Activated CD4-positive, CD25-positive, alpha-beta regulatory T cell treated with anti-CD3 and anti-CD28 coated beads, Interleukin-2, amount 50 U/mL, for 72 hours (primary cell): Measurements from ENCODE around the gene KIRREL3.
"Not testable (repeated sequence)": the region's sequence is repeated elsewhere in the genome, so short reads cannot be mapped to it uniquely, and the experiment has no call there.

Experiments used
- DNase-seq: peaks from one replicate; pipeline ENCODE4 v3.0.0; 2021

Gene KIRREL3

GRCh38 chr11:126391970-126392632 is 608.5 kb downstream of the KIRREL3 start:
- no peak for DNase-seq

DNA sequence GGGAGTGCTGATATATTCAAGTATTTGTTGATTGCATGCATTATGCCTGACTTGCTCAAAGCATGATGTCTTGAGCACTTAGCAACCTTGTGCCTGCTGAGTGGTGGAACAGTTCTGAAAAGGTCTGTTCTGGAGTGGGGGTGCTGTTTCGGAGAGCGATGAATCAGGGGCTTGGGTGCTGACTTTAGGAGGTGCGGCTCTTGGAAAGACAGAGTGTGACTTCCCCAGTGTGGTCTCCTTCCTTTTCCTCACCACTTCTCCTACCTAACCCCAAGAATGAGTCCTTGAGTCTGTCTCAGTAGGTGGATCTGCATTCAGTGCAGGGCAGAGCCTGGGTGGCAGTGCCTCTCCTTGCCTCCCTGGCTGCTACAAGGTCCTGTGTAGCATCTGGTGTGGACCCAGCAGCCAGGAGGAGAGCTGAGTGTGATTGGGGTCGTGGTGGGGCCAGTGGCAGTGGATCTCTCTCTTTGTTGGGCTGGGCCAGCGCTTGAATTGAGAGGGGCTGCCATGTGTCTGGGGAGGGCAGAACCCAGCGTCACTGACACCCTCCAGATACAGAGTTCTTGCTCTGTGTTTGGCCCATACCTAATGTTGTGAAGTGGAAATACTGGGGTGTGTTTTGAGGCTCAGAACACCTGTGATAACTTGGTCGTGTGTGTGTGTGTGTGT is 609.1 kb downstream of the KIRREL3 start:
- DNase-seq, result no peak

GRCh38 chr11:126390272-126390867 is 610.2 kb downstream of the KIRREL3 start:
- no peak for DNase-seq

GRCh38 chr11:126387857-126388256 is 612.7 kb downstream of the KIRREL3 start:
- DNase-seq, result no peak

DNA sequence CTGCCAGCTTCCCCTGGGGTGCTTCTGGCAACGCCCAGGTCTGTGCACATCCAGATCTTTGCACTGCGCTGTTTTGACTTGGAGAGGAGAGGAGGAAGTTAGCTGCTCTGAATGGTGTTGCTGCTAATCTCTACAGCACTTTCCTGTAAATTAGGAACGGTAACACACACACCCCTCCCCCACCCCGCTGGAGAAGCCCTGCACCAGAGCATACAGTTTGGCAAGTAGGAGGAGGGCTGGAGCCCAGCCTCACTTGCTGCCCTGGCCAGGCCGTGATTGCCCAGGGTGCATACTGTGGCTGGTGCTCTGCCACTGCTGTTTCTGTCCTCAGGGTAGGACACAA is 613.9 kb downstream of the KIRREL3 start:
- not testable (repeated sequence) for DNase-seq

- DNase-seq, result no peak
These were observed 614.4 kb downstream of the KIRREL3 start for GRCh38 chr11:126385991-126386728.

- no peak for DNase-seq
These were observed 616.0 kb downstream of the KIRREL3 start for GRCh38 chr11:126384449-126385070.

DNA sequence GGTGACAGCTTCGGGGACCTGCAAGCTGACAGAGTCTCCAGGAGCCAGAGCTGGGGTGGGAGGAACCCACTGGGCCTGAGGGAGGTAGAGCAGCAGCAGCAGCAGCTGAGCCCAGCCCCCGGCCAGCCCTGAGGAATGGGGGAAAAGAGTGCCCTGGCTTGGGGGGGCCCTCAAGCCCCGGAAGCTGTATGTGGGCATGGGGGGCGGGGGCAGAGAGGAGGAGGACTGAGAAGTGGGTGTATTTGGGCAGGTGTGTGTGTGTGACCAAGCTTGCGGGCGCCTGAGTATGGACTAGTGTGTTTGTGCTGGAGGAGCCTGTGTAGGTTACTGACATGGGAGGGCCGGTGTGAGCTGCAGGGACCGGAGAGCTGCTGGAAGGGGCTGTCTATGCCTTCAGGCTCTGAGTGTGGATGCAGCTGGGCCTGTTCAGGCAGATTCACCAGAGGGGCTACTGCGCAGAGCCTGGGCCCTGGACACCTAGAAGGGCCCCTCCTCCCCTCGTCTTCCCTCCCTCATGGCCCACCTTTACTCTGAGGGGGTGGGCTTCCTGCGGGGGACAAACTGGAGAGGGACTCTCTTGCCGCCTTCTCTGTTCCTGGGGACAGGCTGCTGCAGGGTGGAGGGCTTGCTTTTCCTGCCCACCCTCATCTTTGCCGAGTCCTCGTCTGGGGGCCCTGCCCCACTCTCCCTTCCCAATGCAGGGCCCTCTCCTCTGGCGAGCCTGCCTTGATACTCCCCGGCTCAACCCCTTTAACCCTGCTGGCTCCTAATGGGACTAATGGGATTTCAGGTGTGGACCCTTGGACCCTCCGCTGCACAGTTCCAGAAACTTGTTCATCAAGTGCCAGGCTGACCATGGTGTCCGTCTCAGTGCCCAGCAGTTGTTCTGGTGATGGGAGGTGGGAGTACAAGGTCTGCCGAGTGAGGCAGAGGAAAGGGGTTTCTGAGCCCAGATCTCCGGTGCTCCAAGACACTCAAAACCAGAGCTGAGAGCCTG is 616.9 kb downstream of the KIRREL3 start:
- no peak for DNase-seq

- not testable (repeated sequence) for DNase-seq
These were observed 617.9 kb downstream of the KIRREL3 start for GRCh38 chr11:126382641-126383040.

GRCh38 chr11:126381960-126382359 is 618.6 kb downstream of the KIRREL3 start:
- not testable (repeated sequence) for DNase-seq

DNA sequence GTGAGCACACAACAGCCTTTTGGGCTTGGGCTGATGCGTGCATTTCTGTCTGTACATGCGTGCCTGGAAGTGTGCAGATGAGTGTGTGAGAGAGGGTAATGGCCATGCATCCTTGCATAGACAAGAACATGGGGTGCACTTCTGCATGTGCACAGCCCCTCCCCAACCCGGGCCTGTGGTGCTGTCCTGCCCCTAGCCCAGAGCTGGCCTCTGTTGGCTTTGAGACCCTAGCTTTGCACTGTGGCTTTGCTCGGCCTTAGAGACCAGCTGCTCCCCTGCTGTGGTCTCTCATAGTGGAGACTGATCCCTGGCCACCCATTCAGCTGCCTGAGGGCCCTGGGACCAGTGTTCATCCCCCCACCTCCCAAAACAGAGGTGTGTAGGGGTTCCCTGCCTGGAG is 619.7 kb downstream of the KIRREL3 start:
- DNase-seq, result no peak

DNA sequence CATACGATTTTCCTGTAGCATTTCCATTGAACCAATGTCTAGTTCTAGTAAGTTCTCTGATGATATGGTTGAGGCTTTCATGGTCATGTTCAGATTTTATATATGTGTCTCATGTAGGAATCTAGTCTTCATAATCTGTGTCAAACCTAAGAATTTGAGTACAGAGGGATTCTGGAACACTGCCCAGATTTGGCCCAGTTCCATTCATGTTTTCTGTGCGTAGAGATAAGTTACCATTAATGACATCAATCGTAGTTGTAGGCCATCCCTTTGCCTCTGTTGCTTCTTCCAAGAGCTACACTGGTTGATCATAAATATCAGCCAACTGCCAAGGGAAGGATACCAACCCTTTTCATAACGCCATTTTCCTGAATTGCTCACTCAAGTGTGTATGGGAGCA is 621.8 kb downstream of the KIRREL3 start:
- no peak for DNase-seq

GRCh38 chr11:126375726-126376125 is 624.8 kb downstream of the KIRREL3 start:
- no peak for DNase-seq

- DNase-seq, result not testable (repeated sequence)
These were observed 625.8 kb downstream of the KIRREL3 start for GRCh38 chr11:126374562-126375300.

- not testable (repeated sequence) for DNase-seq
These were observed 627.0 kb downstream of the KIRREL3 start for GRCh38 chr11:126373389-126374066.
